NOMO-1 (cell line): ENCODE measurements around the gene USP36.

Source experiments
- DNase-seq, 2 experiments: peaks; one replicate each; lab custom pipeline; 2025; ENCODE audit not compliant: unreplicated experiment in 2 of 2; lab: John Stamatoyannopoulos, UW

The USP36 gene

DNA sequence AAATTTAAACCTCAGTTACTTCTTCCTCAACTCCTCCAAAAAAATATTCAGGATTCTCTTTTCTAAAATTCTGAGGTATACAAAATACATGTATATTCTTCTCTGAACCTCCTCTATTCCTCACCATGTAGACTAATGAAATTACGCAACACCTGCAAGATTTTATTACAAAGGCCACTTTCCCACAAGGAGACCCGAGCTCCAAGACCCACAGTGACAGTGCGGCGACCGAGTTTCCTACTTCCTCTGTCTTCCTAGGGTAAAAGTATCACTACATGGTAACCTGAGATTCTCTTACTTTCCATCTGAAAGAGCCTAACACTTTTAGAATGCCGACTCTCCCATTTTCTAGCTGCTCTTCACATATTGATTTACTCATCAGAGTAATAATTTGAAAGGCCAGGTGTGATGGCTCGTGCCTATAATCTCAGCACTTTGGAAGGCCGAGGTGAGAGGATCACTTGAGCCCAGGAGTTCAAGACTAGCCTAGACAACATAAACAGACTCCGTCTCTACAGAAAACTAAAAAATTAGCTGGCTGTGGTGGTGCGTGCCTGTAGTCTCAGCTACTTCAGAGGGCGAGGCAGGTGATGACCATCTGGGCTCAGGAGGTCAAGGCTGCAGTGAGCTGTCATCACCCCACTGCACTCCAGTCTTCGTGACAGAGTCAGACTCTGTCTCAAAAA, 94.2 kb downstream of the USP36 start:
- DNase-seq, result peak in 1 of 2 experiments; percentile 20
